Esophagus muscularis mucosa (tissue), 3 donors: ENCODE measurements around the gene CTBP1.

Experiments used
- POLR2A ChIP-seq: fragments of 450-650 bp; IDR thresholded peaks from one replicate; pipeline ENCODE4 v1.6.1; 2017; ENCODE audit warnings: antibody characterized with exemption, moderate library complexity, mild to moderate bottlenecking, low read depth
- TF ChIP-seq, protein P1 (sequence below), 3 experiments: fragments of 200-600 bp in 2 of 3; fragments of 450-650 bp in 1 of 3; sonication (generic) in 2 of 3; IDR thresholded peaks; one replicate each; pipeline ENCODE4 v1.5.1; 2017 to 2019; ENCODE audit warnings: antibody characterized with exemption in 3 of 3, mild to moderate bottlenecking in 2 of 3, moderate library complexity in 1 of 3

DNA sequence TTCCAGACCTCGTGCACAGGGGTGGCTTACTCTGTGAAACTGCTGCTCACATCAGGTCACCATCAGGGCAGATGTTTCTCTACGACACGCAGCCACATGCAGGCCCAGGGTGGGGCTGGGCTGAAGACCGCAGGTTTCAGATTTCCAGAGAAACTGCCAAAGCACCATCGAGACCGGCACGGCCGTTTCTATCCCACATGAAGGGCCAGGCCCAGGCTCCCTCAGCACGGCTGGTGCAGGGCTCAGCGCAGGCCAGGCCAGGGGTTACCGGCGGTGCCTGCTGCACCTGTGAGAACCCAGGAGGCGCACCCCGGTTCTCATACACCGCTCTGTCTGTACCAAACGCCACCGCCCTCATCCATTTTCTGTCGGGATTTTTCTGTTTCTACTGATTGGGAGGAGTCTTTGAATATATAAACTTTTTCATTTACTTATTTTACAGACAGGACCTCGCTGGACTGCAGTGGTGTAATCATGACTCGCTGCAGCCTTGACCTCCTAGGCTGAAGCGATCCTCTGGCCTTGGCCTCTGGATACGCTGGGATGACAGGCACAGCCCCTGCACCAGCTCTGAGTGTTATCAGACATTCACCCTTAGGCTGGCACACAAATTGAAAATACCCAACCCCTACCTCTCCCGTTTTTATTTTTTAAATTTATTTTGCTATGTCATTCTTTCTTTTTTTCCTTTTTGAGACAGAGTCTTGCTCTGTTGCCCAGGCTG lies 17.1 kb downstream of the CTBP1 start:
- no peak for TF ChIP-seq POLR2A
- TF ChIP-seq, protein P1, sequence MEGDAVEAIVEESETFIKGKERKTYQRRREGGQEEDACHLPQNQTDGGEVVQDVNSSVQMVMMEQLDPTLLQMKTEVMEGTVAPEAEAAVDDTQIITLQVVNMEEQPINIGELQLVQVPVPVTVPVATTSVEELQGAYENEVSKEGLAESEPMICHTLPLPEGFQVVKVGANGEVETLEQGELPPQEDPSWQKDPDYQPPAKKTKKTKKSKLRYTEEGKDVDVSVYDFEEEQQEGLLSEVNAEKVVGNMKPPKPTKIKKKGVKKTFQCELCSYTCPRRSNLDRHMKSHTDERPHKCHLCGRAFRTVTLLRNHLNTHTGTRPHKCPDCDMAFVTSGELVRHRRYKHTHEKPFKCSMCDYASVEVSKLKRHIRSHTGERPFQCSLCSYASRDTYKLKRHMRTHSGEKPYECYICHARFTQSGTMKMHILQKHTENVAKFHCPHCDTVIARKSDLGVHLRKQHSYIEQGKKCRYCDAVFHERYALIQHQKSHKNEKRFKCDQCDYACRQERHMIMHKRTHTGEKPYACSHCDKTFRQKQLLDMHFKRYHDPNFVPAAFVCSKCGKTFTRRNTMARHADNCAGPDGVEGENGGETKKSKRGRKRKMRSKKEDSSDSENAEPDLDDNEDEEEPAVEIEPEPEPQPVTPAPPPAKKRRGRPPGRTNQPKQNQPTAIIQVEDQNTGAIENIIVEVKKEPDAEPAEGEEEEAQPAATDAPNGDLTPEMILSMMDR (IDR thresholded peaks at IDR 0.05): no peak
